H1 (cell line): Measurements from ENCODE around the gene HPS3. TPM values are rescaled to one million over a fixed set of nuclear protein-coding genes. Genes with fewer than 3 reads are reported as not detected.

ENCODE experiments used
- CTCF ChIA-PET: fragments of 300-600 bp; sonication (Branson Sonifier 250); formaldehyde crosslinking; loops from one replicate; lab custom pipeline; 2021; ENCODE audit not compliant: partially characterized antibody; lab: Charles Lee
- POLR2A ChIA-PET: fragments of 300-600 bp; sonication (Branson Sonifier 250); formaldehyde crosslinking; loops from one replicate; lab custom pipeline; 2021; ENCODE audit warnings: inconsistent platforms; ENCODE audit not compliant: partially characterized antibody; lab: Charles Lee
- DNase-seq, 2 experiments: peaks; one replicate each; pipeline versions ENCODE4 v3.0.0 to v3.0.0-alpha.2; 2010 to 2022; ENCODE audit warnings: low spot score in 2 of 2, low read depth in 1 of 2, mixed read lengths in 1 of 2
- FAIRE-seq: peaks from 2 replicates; lab custom pipeline; 2011; peaks lifted over from hg19 to GRCh38; lab: Jason Lieb, UNC
- H2AFZ ChIP-seq: 2 replicates; pipeline ENCODE4 v1.8.1; 2012; ENCODE audit warnings: low read length, inconsistent platforms
- H2AK5ac ChIP-seq: 2 replicates; pipeline ENCODE4 v1.6.1; 2013; ENCODE audit warnings: low read depth, low read length
- H2BK120ac ChIP-seq: replicated peaks from 2 replicates; pipeline ENCODE3; 2013; ENCODE audit warnings: low read depth, low read length, inconsistent platforms
- H2BK12ac ChIP-seq: 2 replicates; pipeline ENCODE4 v1.6.1; 2013; ENCODE audit warnings: low read depth, low read length
- H2BK15ac ChIP-seq: 2 replicates; pipeline ENCODE4 v1.6.1; 2013; ENCODE audit warnings: low read length
- H2BK20ac ChIP-seq: 2 replicates; pipeline ENCODE4 v1.6.1; 2013; ENCODE audit warnings: low read length
- H2BK5ac ChIP-seq: 2 replicates; pipeline ENCODE4 v1.6.1; 2013; ENCODE audit warnings: low read depth, low read length
- H3K14ac ChIP-seq: 2 replicates; pipeline ENCODE4 v1.6.1; 2013; ENCODE audit warnings: inconsistent platforms; ENCODE audit not compliant: insufficient read length
- H3K18ac ChIP-seq: 2 replicates; pipeline ENCODE4 v1.6.1; 2013; ENCODE audit warnings: low read length; ENCODE audit errors: extremely low read depth
- H3K23ac ChIP-seq: 2 replicates; pipeline ENCODE4 v1.6.1; 2013; ENCODE audit warnings: inconsistent platforms; ENCODE audit not compliant: insufficient read length
- H3K23me2 ChIP-seq: 2 replicates; pipeline ENCODE4 v1.6.1; 2013; ENCODE audit warnings: low read depth, low read length
- H3K27ac ChIP-seq: 2 replicates; pipeline ENCODE4 v1.6.1; 2011; ENCODE audit warnings: low read depth, low read length, inconsistent platforms
- H3K27me3 ChIP-seq, 4 experiments: replicated peaks in 1 of 4; 1 replicate in 1 of 4; 2 replicates in 3 of 4; pipeline versions ENCODE4 v1.6.1 to v1.8.1; 2011 to 2013; ENCODE audit warnings: low read length in 3 of 4, mild to moderate bottlenecking in 3 of 4, inconsistent platforms in 2 of 4, mixed read lengths in 2 of 4, moderate library complexity in 1 of 4; ENCODE audit not compliant: control insufficient read depth in 3 of 4, insufficient read depth in 3 of 4; ENCODE audit errors: extremely low read depth in 1 of 4
- H3K36me3 ChIP-seq, 4 experiments: 2 replicates each; pipeline versions ENCODE4 v1.6.1 to v1.8.1; 2011 to 2013; ENCODE audit warnings: mild to moderate bottlenecking in 4 of 4, low read length in 3 of 4, moderate library complexity in 2 of 4, control low read depth in 1 of 4, inconsistent platforms in 1 of 4; ENCODE audit not compliant: insufficient read depth in 4 of 4, control insufficient read depth in 2 of 4
- H3K4ac ChIP-seq: replicated peaks from 2 replicates; pipeline ENCODE3; 2013; ENCODE audit warnings: low read length, low read depth, mixed read lengths, inconsistent platforms; ENCODE audit not compliant: insufficient read length
- H3K4me1 ChIP-seq, 4 experiments: replicated peaks in 1 of 4; 1 replicate in 1 of 4; 2 replicates in 3 of 4; pipeline versions ENCODE4 v1.6.1 to v1.8.1; 2011 to 2013; ENCODE audit warnings: low read length in 3 of 4, inconsistent platforms in 2 of 4, mixed read lengths in 1 of 4; ENCODE audit not compliant: insufficient read depth in 4 of 4, control insufficient read depth in 3 of 4
- H3K4me2 ChIP-seq, 2 experiments: 2 replicates each; pipeline versions ENCODE4 v1.6.1 to v1.8.1; 2011 to 2013; ENCODE audit warnings: low read depth in 2 of 2, low read length in 2 of 2, control low read depth in 1 of 2, inconsistent platforms in 1 of 2, mild to moderate bottlenecking in 1 of 2; ENCODE audit not compliant: insufficient read depth in 1 of 2
- H3K4me3 ChIP-seq, 4 experiments: fragments of 200-600, 300-600 bp in 1 of 4; sonication (generic), shearing (Covaris generic), sonication (Bioruptor Twin) in 1 of 4; 2 replicates each; pipeline versions ENCODE4 v1.5.1 to v1.8.1; 2011 to 2016; ENCODE audit warnings: low read length in 4 of 4, low read depth in 3 of 4, control low read depth in 2 of 4, inconsistent platforms in 2 of 4, mild to moderate bottlenecking in 2 of 4, mixed read lengths in 1 of 4, moderate library complexity in 1 of 4; ENCODE audit not compliant: insufficient read depth in 2 of 4; ENCODE audit errors: extremely low read depth in 1 of 4
- H3K56ac ChIP-seq: replicated peaks from 2 replicates; pipeline ENCODE3; 2013; ENCODE audit warnings: low read depth, mild to moderate bottlenecking, mixed read lengths, low read length, inconsistent platforms; ENCODE audit not compliant: insufficient read length
- H3K79me1 ChIP-seq: 2 replicates; pipeline ENCODE4 v1.6.1; 2013; ENCODE audit warnings: low read depth, low read length, control low read depth
- H3K79me2 ChIP-seq, 2 experiments: 2 replicates each; pipeline versions ENCODE4 v1.6.1 to v1.8.1; 2012 to 2013; ENCODE audit warnings: low read length in 2 of 2, mild to moderate bottlenecking in 2 of 2, inconsistent platforms in 1 of 2; ENCODE audit not compliant: insufficient read depth in 2 of 2, control insufficient read depth in 1 of 2
- H3K9ac ChIP-seq, 4 experiments: replicated peaks in 1 of 4; 1 replicate in 1 of 4; 2 replicates in 3 of 4; pipeline versions ENCODE4 v1.6.1 to v1.8.1; 2011 to 2013; ENCODE audit warnings: low read depth in 3 of 4, low read length in 3 of 4, control low read depth in 2 of 4, mild to moderate bottlenecking in 2 of 4, moderate library complexity in 2 of 4, inconsistent platforms in 1 of 4; ENCODE audit errors: extremely low read depth in 1 of 4
- H3K9me3 ChIP-seq, 2 experiments: 2 replicates each; pipeline versions ENCODE4 v1.6.1 to v1.8.1; 2012 to 2013; ENCODE audit warnings: mild to moderate bottlenecking in 2 of 2, moderate library complexity in 2 of 2, control low read depth in 1 of 2, inconsistent platforms in 1 of 2, low read depth in 1 of 2, low read length in 1 of 2, mixed read lengths in 1 of 2; ENCODE audit not compliant: insufficient read depth in 2 of 2
- H4K20me1 ChIP-seq, 2 experiments: replicated peaks in 1 of 2; 2 replicates each; pipeline versions ENCODE3 to v1.8.1; 2011 to 2013; ENCODE audit warnings: inconsistent platforms in 2 of 2, low read length in 2 of 2, mild to moderate bottlenecking in 1 of 2; ENCODE audit not compliant: insufficient read depth in 2 of 2, control insufficient read depth in 1 of 2
- H4K5ac ChIP-seq: 2 replicates; pipeline ENCODE4 v1.6.1; 2013; ENCODE audit warnings: low read length, low read depth, mixed read lengths, inconsistent platforms; ENCODE audit not compliant: insufficient read length
- H4K8ac ChIP-seq: 2 replicates; pipeline ENCODE4 v1.8.0; 2013; ENCODE audit warnings: mild to moderate bottlenecking, moderate library complexity, low read length, inconsistent platforms; ENCODE audit not compliant: insufficient read depth; ENCODE audit errors: extremely low read depth
- H4K91ac ChIP-seq: replicated peaks from 2 replicates; pipeline ENCODE3; 2013; ENCODE audit warnings: low read length, mixed read lengths, inconsistent platforms; ENCODE audit not compliant: insufficient read length
- BACH1 ChIP-seq: IDR thresholded peaks from 2 replicates; pipeline ENCODE4 v1.6.1; 2012; ENCODE audit warnings: low read length, improper control_type of control experiment
- EZH2 ChIP-seq: fragments of 200-600 bp; sonication (generic); IDR thresholded peaks from 2 replicates; pipeline ENCODE4 v1.7.1; 2012; ENCODE audit warnings: low read depth, mild to moderate bottlenecking, moderate library complexity, low read length, inconsistent platforms; ENCODE audit not compliant: severe bottlenecking
- HDAC6 ChIP-seq: IDR thresholded peaks from one replicate; pipeline ENCODE4 v1.7.1; 2012; ENCODE audit warnings: low read depth, mild to moderate bottlenecking, inconsistent platforms, low read length, moderate library complexity
- JUN ChIP-seq: IDR thresholded peaks from 2 replicates; pipeline ENCODE4 v1.6.1; 2011; ENCODE audit warnings: low read depth, mild to moderate bottlenecking, improper control_type of control experiment, low read length
- KDM4A ChIP-seq: IDR thresholded peaks from one replicate; pipeline ENCODE4 v1.7.1; 2012; ENCODE audit warnings: low read depth, mild to moderate bottlenecking, moderate library complexity, low read length, inconsistent platforms; ENCODE audit not compliant: severe bottlenecking
- MAX ChIP-seq: IDR thresholded peaks from 2 replicates; pipeline ENCODE4 v1.6.1; 2012; ENCODE audit warnings: inconsistent platforms
- POLR2AphosphoS5 ChIP-seq: IDR thresholded peaks from 2 replicates; pipeline ENCODE4 v1.6.1; 2011; ENCODE audit warnings: low read depth, low read length
- RAD21 ChIP-seq, 2 experiments: IDR thresholded peaks in 1 of 2; conservative IDR thresholded peaks in 1 of 2; 2 replicates each; pipeline ENCODE4 v1.6.1; 2011; ENCODE audit warnings: low read depth in 2 of 2, low read length in 2 of 2, improper control_type of control experiment in 1 of 2, inconsistent platforms in 1 of 2, mild to moderate bottlenecking in 1 of 2, moderate library complexity in 1 of 2
- RXRA ChIP-seq: IDR thresholded peaks from 2 replicates; pipeline ENCODE4 v1.6.1; 2011; ENCODE audit warnings: low read depth, mild to moderate bottlenecking, low read length, moderate library complexity; ENCODE audit not compliant: insufficient read depth
- SIX5 ChIP-seq: IDR thresholded peaks from 2 replicates; pipeline ENCODE4 v1.6.1; 2011; ENCODE audit warnings: mild to moderate bottlenecking, low read depth, low read length
- SP1 ChIP-seq: IDR thresholded peaks from 2 replicates; pipeline ENCODE4 v1.6.1; 2011; ENCODE audit warnings: low read depth, low read length
- SP2 ChIP-seq: IDR thresholded peaks from 2 replicates; pipeline ENCODE4 v1.6.1; 2012; ENCODE audit warnings: mild to moderate bottlenecking, low read length, inconsistent platforms
- TAF1 ChIP-seq: IDR thresholded peaks from 2 replicates; pipeline ENCODE4 v1.6.1; 2011; ENCODE audit warnings: mild to moderate bottlenecking, low read depth, low read length
- TAF7 ChIP-seq: optimal IDR thresholded peaks from 2 replicates; pipeline ENCODE3; 2011; ENCODE audit warnings: low read depth, mild to moderate bottlenecking, inconsistent platforms, low read length, moderate library complexity, borderline replicate concordance
- WGBS, 2 experiments: shearing (Covaris generic) in 1 of 2; methylation state at CpG; one replicate each; pipeline versions ENCODE4 v1.1.6 to v1.1.7; 2013 to 2015; ENCODE audit warnings: low lambda C conversion rate in 2 of 2, mixed read lengths in 2 of 2, inconsistent platforms in 1 of 2, low coverage in 1 of 2, missing lambda C conversion rate in 1 of 2; ENCODE audit not compliant: insufficient replicate concordance in 2 of 2, insufficient coverage in 1 of 2, insufficient read length in 1 of 2; ENCODE audit errors: extremely low coverage in 1 of 2, missing lambda C conversion rate in 1 of 2; 5-methylcytosine and 5-hydroxymethylcytosine counted together
- polyA plus RNA-seq, 7 experiments: library from polyadenylated mRNA; depleted of rRNA in 3 of 7; stranded (reverse) in 5 of 7; unstranded in 2 of 7; fragments of >200 nt in 5 of 7; fragments of 200-250 nt in 2 of 7; gene quantifications; 1 replicate in 5 of 7; 2 replicates in 1 of 7; 4 replicates in 1 of 7; pipeline versions ENCODE4 v1.2.1 to v1.2.3, GENCODE V29; 2011 to 2013; ENCODE audit warnings: missing spikeins in 2 of 7, mixed read lengths in 2 of 7
- total RNA-seq: library from RNA; stranded (reverse); fragmentation: NEBNext Ultra II Directional; extraction: Animal tissue kit (Norgen Biotek cat#: 25700); gene quantifications from 2 replicates; pipeline ENCODE4 v1.2.1, GENCODE V29; 2021

Gene HPS3
- total and polyA plus RNA-seq, 2 of the 8 experiments (the other 6 are each of a cell fraction or from before 2014, with no cell fraction given) = 23.7 to 48.7 TPM

GRCh38 chr3:149152420-149152819 lies 23.0 kb downstream of the HPS3 start:
- no peaks in the 10 kb centered on the region for H4K20me1 ChIP-seq
- FAIRE-seq = no peak
- H2BK20ac ChIP-seq = 0 out of 2 replicates have a peak overlapping the region, but pooled peaks have one; percentile 55
- H4K5ac ChIP-seq = no peak overlapping the region
- POLR2A ChIA-PET = no interaction called here
- 0 out of 2 replicates have a peak overlapping the region, but pooled peaks have one; percentile 41 for H2BK5ac ChIP-seq
- peaks cover 1 to 81% (median 19%) of the 10 kb centered on the region in 4 experiments; a peak in 7 of 8 replicates for H3K36me3 ChIP-seq
- no peak overlapping the region for H3K4me3 ChIP-seq
- no peak overlapping the region for H2AFZ ChIP-seq
- H4K91ac ChIP-seq = no peak overlapping the region
- H3K23me2 ChIP-seq = no peaks in the 10 kb centered on the region; the same call in 1 of the 2 replicates
- H2BK15ac ChIP-seq = 0 out of 2 replicates have a peak overlapping the region, but pooled peaks have one; percentile 6
- no peak overlapping the region for H2AK5ac ChIP-seq
- no peak overlapping the region for H3K56ac ChIP-seq
- H3K79me2 ChIP-seq = no peaks in the 10 kb centered on the region
- no peaks in the 10 kb centered on the region for H3K27me3 ChIP-seq
- H3K4ac ChIP-seq = no peak overlapping the region
- TF ChIP-seq RAD21 (IDR thresholded peaks at IDR 0.05 in 1 of 2, conservative IDR thresholded peaks at IDR 0.05 in 1 of 2; ENCODE audit: low read depth in 2 of 2, low read length in 2 of 2) (no peak), POLR2AphosphoS5 (no peak), BACH1 (no peak), TAF7 (no peak), KDM4A (no peak), HDAC6 (no peak), SP1 (no peak), RXRA (no peak), MAX (no peak), SP2 (no peak), SIX5 (no peak), EZH2 (no peak), JUN (no peak), TAF1 (no peak)
- no peak overlapping the region for H2BK12ac ChIP-seq
- DNase-seq = no peak
- H3K23ac ChIP-seq = no peak overlapping the region
- 0 out of 2 replicates have a peak overlapping the region, but pooled peaks have one; percentile 29 for H3K18ac ChIP-seq
- 82% methylated on average over 2 of the region's 2 CpGs; no CpG with 5 or more reads in 1 of the 2 experiments for WGBS, 2 experiments
- H3K27ac ChIP-seq = peak overlapping the region; percentile 24; the same call in 1 of the 2 replicates
- CTCF ChIA-PET = interaction anchor here (1.5 kb wide), 1 partner anchor 195 kb away, joined by 3 read pairs; no protein-coding TSS in a partner anchor
- H3K9me3 ChIP-seq = no peaks in the 10 kb centered on the region
- no peak overlapping the region for H3K14ac ChIP-seq
- H3K4me2 ChIP-seq = no peak overlapping the region
- H4K8ac ChIP-seq = no peak overlapping the region
- H3K79me1 ChIP-seq = no peaks in the 10 kb centered on the region
- no peaks in the 10 kb centered on the region; a peak in 1 of 7 replicates for H3K4me1 ChIP-seq
- H2BK120ac ChIP-seq = no peak overlapping the region
- H3K9ac ChIP-seq = no peak overlapping the region
